ENCODE measurements around the gene CACNA2D3.

The CACNA2D3 gene

GRCh38 chr3:54171951-54172350 is 49.6 kb downstream of the CACNA2D3 start:
- DNase-seq = no peak

GRCh38 chr3:54173371-54173770 is 51.0 kb downstream of the CACNA2D3 start:
- DNase-seq = no peak

GRCh38 chr3:54176106-54176505 is 53.8 kb downstream of the CACNA2D3 start:
- DNase-seq = no peak

- no peak for DNase-seq
These were observed 55.5 kb downstream of the CACNA2D3 start for GRCh38 chr3:54177816-54178215.

GRCh38 chr3:54178376-54178775 is 56.0 kb downstream of the CACNA2D3 start:
- DNase-seq = no peak

GRCh38 chr3:54180921-54181320 is 58.6 kb downstream of the CACNA2D3 start:
- no peak for DNase-seq

GRCh38 chr3:54182242-54182641 is 59.9 kb downstream of the CACNA2D3 start:
- DNase-seq = no peak

- DNase-seq = no peak
These were observed 63.4 kb downstream of the CACNA2D3 start for GRCh38 chr3:54185740-54186139.

- peak; percentile 68 for DNase-seq
These were observed 65.9 kb downstream of the CACNA2D3 start for GRCh38 chr3:54188176-54188791.

- DNase-seq = no peak
These were observed 68.9 kb downstream of the CACNA2D3 start for GRCh38 chr3:54191220-54191619.

- no peak for DNase-seq
These were observed 69.7 kb downstream of the CACNA2D3 start for GRCh38 chr3:54192026-54192425.

GRCh38 chr3:54193093-54193492 is 70.7 kb downstream of the CACNA2D3 start:
- DNase-seq = no peak

GRCh38 chr3:54196360-54196991 is 74.1 kb downstream of the CACNA2D3 start:
- no peak for DNase-seq

GRCh38 chr3:54197509-54197908 is 75.2 kb downstream of the CACNA2D3 start:
- no peak for DNase-seq

- DNase-seq = no peak
These were observed 76.2 kb downstream of the CACNA2D3 start for GRCh38 chr3:54198556-54198955.

- no peak for DNase-seq
These were observed 79.7 kb downstream of the CACNA2D3 start for GRCh38 chr3:54202054-54202453.

- no peak for DNase-seq
These were observed 80.4 kb downstream of the CACNA2D3 start for GRCh38 chr3:54202651-54203248.

- DNase-seq = no peak
These were observed 84.5 kb downstream of the CACNA2D3 start for GRCh38 chr3:54206874-54207273.

- no peak for DNase-seq
These were observed 88.7 kb downstream of the CACNA2D3 start for GRCh38 chr3:54211097-54211496.

GRCh38 chr3:54212723-54213122 is 90.4 kb downstream of the CACNA2D3 start:
- DNase-seq = no peak

GRCh38 chr3:54213907-54214306 is 91.6 kb downstream of the CACNA2D3 start:
- DNase-seq = no peak

GRCh38 chr3:54214845-54215244 is 92.5 kb downstream of the CACNA2D3 start:
- no peak for DNase-seq

GRCh38 chr3:54215521-54215920 is 93.2 kb downstream of the CACNA2D3 start:
- no peak for DNase-seq

- no peak for DNase-seq
These were observed 95.5 kb downstream of the CACNA2D3 start for GRCh38 chr3:54217828-54218227.

GRCh38 chr3:54222316-54222715 is 100.0 kb downstream of the CACNA2D3 start:
- DNase-seq = no peak
